ENCODE results near the gene LAMA1.

LAMA1 gene

DNA sequence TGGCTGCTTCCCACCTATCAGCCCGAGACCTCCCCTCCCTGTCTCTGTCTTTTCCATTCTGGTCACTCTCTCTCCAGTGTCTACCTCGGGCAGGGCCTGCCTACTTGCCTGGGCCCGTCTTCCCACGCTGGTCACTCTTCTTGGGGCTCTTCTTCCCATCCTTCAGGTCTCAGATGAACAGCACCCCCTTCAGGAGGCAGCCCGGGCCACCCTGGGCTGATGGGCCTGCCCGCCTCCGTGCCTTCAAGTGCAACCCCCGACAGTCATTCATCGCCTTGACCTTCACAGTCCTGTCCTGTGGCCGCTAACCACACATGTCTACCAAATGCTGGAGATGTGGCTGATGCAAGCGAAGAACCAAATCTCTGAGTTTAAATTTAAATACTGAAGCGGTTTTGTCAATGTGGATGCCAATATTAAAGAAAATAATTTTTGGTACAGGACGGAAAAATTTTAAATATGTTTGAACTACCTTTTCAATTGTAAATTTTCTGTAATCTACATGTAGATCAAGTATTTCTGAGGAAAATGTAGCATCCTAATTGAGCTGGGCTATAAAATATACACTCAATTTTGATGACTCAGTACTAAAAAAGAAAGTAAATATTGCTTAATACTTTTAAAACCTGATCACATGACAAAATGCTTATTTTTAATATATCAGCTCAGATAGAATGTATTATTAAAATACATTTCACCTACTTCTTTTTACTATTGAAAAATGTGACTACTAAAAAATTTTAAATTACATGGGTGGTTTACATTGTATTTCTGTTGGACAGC lies 96.4 kb downstream of the LAMA1 start:
- TF ChIP-seq, protein P1, sequence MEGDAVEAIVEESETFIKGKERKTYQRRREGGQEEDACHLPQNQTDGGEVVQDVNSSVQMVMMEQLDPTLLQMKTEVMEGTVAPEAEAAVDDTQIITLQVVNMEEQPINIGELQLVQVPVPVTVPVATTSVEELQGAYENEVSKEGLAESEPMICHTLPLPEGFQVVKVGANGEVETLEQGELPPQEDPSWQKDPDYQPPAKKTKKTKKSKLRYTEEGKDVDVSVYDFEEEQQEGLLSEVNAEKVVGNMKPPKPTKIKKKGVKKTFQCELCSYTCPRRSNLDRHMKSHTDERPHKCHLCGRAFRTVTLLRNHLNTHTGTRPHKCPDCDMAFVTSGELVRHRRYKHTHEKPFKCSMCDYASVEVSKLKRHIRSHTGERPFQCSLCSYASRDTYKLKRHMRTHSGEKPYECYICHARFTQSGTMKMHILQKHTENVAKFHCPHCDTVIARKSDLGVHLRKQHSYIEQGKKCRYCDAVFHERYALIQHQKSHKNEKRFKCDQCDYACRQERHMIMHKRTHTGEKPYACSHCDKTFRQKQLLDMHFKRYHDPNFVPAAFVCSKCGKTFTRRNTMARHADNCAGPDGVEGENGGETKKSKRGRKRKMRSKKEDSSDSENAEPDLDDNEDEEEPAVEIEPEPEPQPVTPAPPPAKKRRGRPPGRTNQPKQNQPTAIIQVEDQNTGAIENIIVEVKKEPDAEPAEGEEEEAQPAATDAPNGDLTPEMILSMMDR (conservative IDR thresholded peaks at IDR 0.05; ENCODE audit: low read depth, low read length) = peak; percentile 19
- H3K4me3 ChIP-seq (ENCODE audit: low read depth, low read length) = no peak overlapping the region
- DNase-seq (ENCODE audit: low read depth) = no peak

DNA sequence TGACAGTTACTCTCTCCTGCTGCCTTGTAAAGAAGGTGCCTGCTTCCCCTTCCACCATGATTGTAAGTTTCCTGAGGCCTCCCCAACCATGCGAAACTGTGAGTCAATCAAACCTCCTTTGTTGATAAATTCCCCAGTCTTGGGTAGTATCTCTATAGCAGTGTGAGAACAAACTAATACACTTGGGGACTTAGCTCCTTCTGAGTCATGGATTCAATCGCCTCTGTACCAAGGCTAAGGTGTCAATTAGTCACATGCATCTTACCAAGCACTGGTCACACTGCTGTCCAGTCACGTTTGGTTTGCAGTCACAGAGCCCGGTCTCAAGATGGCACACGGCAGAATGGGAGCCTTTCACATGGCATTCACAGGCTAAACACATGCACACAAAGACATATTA lies 100.6 kb downstream of the LAMA1 start:
- no peak for DNase-seq (ENCODE audit: low read depth)
- H3K4me3 ChIP-seq (ENCODE audit: low read depth, low read length) = no peak overlapping the region
- TF ChIP-seq, protein P1 (conservative IDR thresholded peaks at IDR 0.05; ENCODE audit: low read depth, low read length) = no peak

DNA sequence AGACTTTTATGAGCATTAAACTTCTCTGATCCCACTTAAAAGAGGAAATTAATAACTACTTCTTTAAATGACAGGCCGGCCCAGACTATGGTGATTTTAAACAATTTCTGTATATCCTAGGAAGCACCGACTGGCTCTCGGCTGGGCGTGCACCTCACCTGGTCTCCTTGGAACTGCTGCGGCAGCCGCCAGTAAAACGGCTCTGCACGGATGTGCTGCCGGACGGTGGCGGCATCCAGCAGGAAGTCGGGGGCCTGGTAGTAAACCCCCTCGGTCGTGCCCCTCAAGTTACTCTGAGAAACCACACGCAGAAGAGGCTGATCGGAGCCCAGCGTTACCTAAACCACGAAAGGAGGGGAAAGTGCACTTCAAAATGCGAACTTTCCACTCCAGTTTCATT lies 106.5 kb downstream of the LAMA1 start:
- DNase-seq (ENCODE audit: low read depth) = no peak
- TF ChIP-seq, protein P1 (conservative IDR thresholded peaks at IDR 0.05; ENCODE audit: low read depth, low read length) = no peak

DNA sequence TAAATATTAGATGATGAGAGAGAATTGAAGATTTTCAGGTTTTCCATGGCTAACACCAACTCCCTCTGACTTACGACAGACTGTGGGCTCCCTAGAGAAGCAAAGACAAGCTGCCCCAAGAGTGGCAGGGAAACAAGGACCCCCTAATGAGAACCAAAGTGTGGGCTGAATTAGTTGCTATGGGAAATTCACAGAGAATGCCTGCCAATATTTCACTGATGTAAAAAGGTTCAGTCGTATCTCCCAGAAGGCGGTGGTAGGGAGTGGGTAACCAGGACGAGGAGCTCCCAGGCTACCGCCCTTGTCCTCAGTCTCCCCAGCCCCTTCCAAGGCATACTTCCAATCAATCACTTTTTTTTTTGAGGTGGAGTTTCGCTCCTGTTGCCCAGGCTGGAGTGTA lies 113.6 kb downstream of the LAMA1 start:
- no peak for DNase-seq (ENCODE audit: low read depth)
- TF ChIP-seq, protein P1 (conservative IDR thresholded peaks at IDR 0.05; ENCODE audit: low read depth, low read length) = no peak
- H3K4me3 ChIP-seq (ENCODE audit: low read depth, low read length) = no peak overlapping the region

More for the DNA sequence above, 106.5 kb downstream of the LAMA1 start:
- no peak overlapping the region for H3K4me3 ChIP-seq (ENCODE audit: low read depth, low read length)

DNA sequence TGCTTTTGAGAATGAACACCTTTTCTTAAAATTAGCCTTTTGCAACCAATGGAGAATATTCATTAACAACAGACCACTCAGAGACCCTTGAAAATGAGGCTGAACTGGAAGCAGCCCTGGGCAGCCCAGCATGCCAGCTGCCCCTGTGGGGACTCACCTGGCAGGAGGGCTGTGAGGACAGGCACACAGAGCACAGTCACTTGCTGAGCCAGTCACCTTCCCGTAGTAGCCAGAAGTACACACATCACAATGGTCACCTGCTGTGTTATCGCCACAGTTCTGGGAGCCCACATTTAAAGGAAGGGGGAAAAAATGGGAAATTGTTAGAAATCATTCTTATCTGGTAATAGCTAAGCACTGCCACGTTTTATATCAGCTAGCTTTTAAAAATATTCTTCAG lies 115.5 kb downstream of the LAMA1 start:
- no peak overlapping the region for H3K4me3 ChIP-seq (ENCODE audit: low read depth, low read length)
- TF ChIP-seq, protein P1 (conservative IDR thresholded peaks at IDR 0.05; ENCODE audit: low read depth, low read length) = no peak
- no peak for DNase-seq (ENCODE audit: low read depth)

DNA sequence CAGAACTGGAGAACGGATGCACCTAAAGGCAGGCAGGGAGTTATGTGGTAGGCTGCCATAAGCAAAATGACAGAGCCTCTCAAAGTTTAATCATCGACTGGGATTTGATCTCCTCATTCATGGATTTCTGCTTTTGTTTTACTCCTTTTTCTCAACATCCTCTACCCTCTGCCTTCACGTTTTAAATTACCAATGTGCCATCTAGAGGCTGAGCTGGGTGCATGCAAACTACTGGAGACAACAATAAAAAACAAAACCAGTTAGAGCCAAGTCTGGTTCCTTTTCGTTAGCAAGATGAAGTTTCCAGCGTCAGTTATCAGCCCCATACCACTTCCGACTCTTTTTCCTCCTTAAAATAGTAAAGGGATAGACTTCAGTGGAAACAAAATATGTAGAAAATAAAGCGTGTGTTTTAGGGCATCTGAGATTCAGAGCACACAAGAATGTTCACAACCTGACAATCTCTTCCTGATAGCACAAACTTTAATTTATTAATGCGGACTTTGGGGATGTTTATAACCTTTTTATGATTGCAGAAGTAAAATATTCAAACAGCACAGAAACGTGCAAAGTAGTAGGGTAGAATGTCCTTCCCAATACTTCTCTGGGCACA lies 117.0 kb downstream of the LAMA1 start:
- TF ChIP-seq, protein P1 (conservative IDR thresholded peaks at IDR 0.05; ENCODE audit: low read depth, low read length) = peak; percentile 69
- no peak overlapping the region for H3K4me3 ChIP-seq (ENCODE audit: low read depth, low read length)
- DNase-seq (ENCODE audit: low read depth) = peak; percentile 53

All from choroid plexus epithelial cell (primary cell).